T-helper 1 cell (primary cell): ENCODE results near the gene BNC2.

ENCODE experiments used
- DNase-seq, 5 donors: peaks; one replicate each; pipeline ENCODE4 v3.0.0-alpha.2; 2012 to 2020

BNC2 gene

GRCh38 chr9:16817002-16817401 lies 53.5 kb downstream of the BNC2 start:
- DNase-seq = no peak

GRCh38 chr9:16816011-16816410 lies 54.5 kb downstream of the BNC2 start:
- no peak for DNase-seq

- no peak for DNase-seq
Observed at GRCh38 chr9:16815079-16815478, 55.4 kb downstream of the BNC2 start.

- no peak for DNase-seq
Observed at GRCh38 chr9:16813838-16814237, 56.6 kb downstream of the BNC2 start.

- DNase-seq = no peak
Observed at GRCh38 chr9:16811987-16812685, 58.3 kb downstream of the BNC2 start.

GRCh38 chr9:16809912-16810610 lies 60.4 kb downstream of the BNC2 start:
- no peak for DNase-seq

- no peak for DNase-seq
Observed at GRCh38 chr9:16806674-16807073, 63.8 kb downstream of the BNC2 start.

GRCh38 chr9:16803648-16804047 lies 66.8 kb downstream of the BNC2 start:
- no peak for DNase-seq

GRCh38 chr9:16801871-16802466 lies 68.5 kb downstream of the BNC2 start:
- no peak for DNase-seq

- DNase-seq = no peak
Observed at GRCh38 chr9:16796304-16796825, 74.1 kb downstream of the BNC2 start.

- DNase-seq = no peak
Observed at GRCh38 chr9:16794871-16795639, 75.4 kb downstream of the BNC2 start.

GRCh38 chr9:16794103-16794502 lies 76.4 kb downstream of the BNC2 start:
- DNase-seq = no peak

GRCh38 chr9:16787724-16788123 lies 82.7 kb downstream of the BNC2 start:
- DNase-seq = no peak

- DNase-seq = no peak
Observed at GRCh38 chr9:16784002-16784401, 86.5 kb downstream of the BNC2 start.

- no peak for DNase-seq
Observed at GRCh38 chr9:16782490-16782889, 88.0 kb downstream of the BNC2 start.

GRCh38 chr9:16775330-16775729 lies 95.1 kb downstream of the BNC2 start:
- DNase-seq = no peak

- no peak for DNase-seq
Observed at GRCh38 chr9:16773617-16774016, 96.9 kb downstream of the BNC2 start.

GRCh38 chr9:16773116-16773515 lies 97.4 kb downstream of the BNC2 start:
- DNase-seq = no peak

- no peak for DNase-seq
Observed at GRCh38 chr9:16771356-16771755, 99.1 kb downstream of the BNC2 start.

GRCh38 chr9:16769291-16769690 lies 101.2 kb downstream of the BNC2 start:
- no peak for DNase-seq

GRCh38 chr9:16768816-16769215 lies 101.7 kb downstream of the BNC2 start:
- no peak for DNase-seq

GRCh38 chr9:16767366-16767765 lies 103.1 kb downstream of the BNC2 start:
- no peak for DNase-seq

- DNase-seq = no peak
Observed at GRCh38 chr9:16763946-16764345, 106.5 kb downstream of the BNC2 start.
